Body of pancreas (tissue), 4 donors: Measurements from ENCODE around the gene SPATS2. TPM values are rescaled to one million over a fixed set of nuclear protein-coding genes. Genes with fewer than 3 reads are reported as not detected.

Experiments
- ATAC-seq: fragments of 150-250 bp; one replicate; pipeline ENCODE4 v1.9.1; 2016
- DNase-seq, 4 donors: peaks; one replicate each; pipeline ENCODE4 v3.0.0-alpha.2; 2019
- H3K27ac ChIP-seq, 4 donors: fragments of 200-600 bp; sonication (generic); 1 replicate in 3 of 4; 2 replicates in 1 of 4; pipeline versions ENCODE4 v1.5.1 to v1.6.1; 2016 to 2019; ENCODE audit warnings: mild to moderate bottlenecking in 1 of 4, mixed read lengths in 1 of 4, moderate library complexity in 1 of 4
- H3K27me3 ChIP-seq, 2 donors: fragments of 200-600 bp; sonication (generic); one replicate each; pipeline ENCODE4 v1.6.0; 2016; ENCODE audit warnings: mild to moderate bottlenecking in 1 of 2
- H3K36me3 ChIP-seq, 2 donors: fragments of 200-600 bp; sonication (generic); replicated peaks in 1 of 2; 2 replicates each; pipeline ENCODE4 v1.5.1; 2016; ENCODE audit warnings: low read depth in 2 of 2; ENCODE audit not compliant: insufficient read depth in 1 of 2
- H3K4me1 ChIP-seq: fragments of 200-600 bp; sonication (generic); one replicate; pipeline ENCODE4 v1.6.0; 2016
- H3K4me3 ChIP-seq, 2 donors: fragments of 200-600 bp; sonication (generic); 1 replicate in 1 of 2; 2 replicates in 1 of 2; pipeline ENCODE4 v1.5.1; 2016 to 2019
- H3K9me3 ChIP-seq, 3 donors: fragments of 200-600 bp; sonication (generic); 1 replicate in 2 of 3; 2 replicates in 1 of 3; pipeline ENCODE4 v1.5.1; 2016
- CTCF ChIP-seq, 7 experiments: fragments of 450-650 bp in 4 of 7; fragments of 200-600 bp in 3 of 7; sonication (generic) in 3 of 7; IDR thresholded peaks; one replicate each; pipeline ENCODE4 v1.5.1; 2016 to 2019; ENCODE audit warnings: antibody characterized with exemption in 7 of 7
- POLR2A ChIP-seq, 3 donors: fragments of 450-650 bp; IDR thresholded peaks; one replicate each; pipeline ENCODE4 v1.6.1; 2016; ENCODE audit warnings: antibody characterized with exemption in 3 of 3, mild to moderate bottlenecking in 2 of 3
- WGBS, 2 donors: methylation state at CpG; one replicate each; pipeline ENCODE4 v1.1.5; 2017; 5-methylcytosine and 5-hydroxymethylcytosine counted together
- intact Hi-C: fragments of 100-400 bp; cut with DNase I; formaldehyde crosslinking; loops from one replicate; pipeline ENCODE4 v1.15.1; 2023
- total RNA-seq, 2 donors: library from RNA; depleted of rRNA; stranded (reverse); fragments of >200 nt; gene quantifications; one replicate each; pipeline ENCODE4 v1.1.0, GENCODE V29; 2016

The SPATS2 gene
- total RNA-seq, 2 donors from 2014 or later: 10.9 to 17.5 TPM

GRCh38 chr12:49340095-49340870 lies 27.0 kb upstream of the SPATS2 start:
- no peak overlapping the region for H3K27ac ChIP-seq
- H3K4me3 ChIP-seq: no peak overlapping the region
- no peaks in the 10 kb centered on the region for H3K36me3 ChIP-seq
- ATAC-seq: no peak
- no peaks in the 10 kb centered on the region for H3K9me3 ChIP-seq
- H3K27me3 ChIP-seq: peaks cover 5 to 14% of the 10 kb centered on the region in 2 donors
- H3K4me1 ChIP-seq: peaks cover 45% of the 10 kb centered on the region
- TF ChIP-seq CTCF (IDR thresholded peaks at IDR 0.05) (no peak), POLR2A (IDR thresholded peaks at IDR 0.05) (no peak)
- intact Hi-C loops: no loop called here
- no peak for DNase-seq
- 76 to 84% methylated on average over 6 of the region's 6 CpGs for WGBS, 2 donors

GRCh38 chr12:49340971-49341776 lies 26.1 kb upstream of the SPATS2 start:
- WGBS, 2 donors: 64 to 71% methylated on average over 12 to 14 of the region's 14 CpGs
- no peaks in the 10 kb centered on the region for H3K9me3 ChIP-seq
- H3K4me1 ChIP-seq: peaks cover 53% of the 10 kb centered on the region
- no peak for TF ChIP-seq POLR2A (IDR thresholded peaks at IDR 0.05)
- TF ChIP-seq CTCF (IDR thresholded peaks at IDR 0.05): no peak
- no peaks in the 10 kb centered on the region for H3K36me3 ChIP-seq
- no peak overlapping the region for H3K27ac ChIP-seq
- H3K4me3 ChIP-seq: no peak overlapping the region
- ATAC-seq (no peak), DNase-seq (no peak)
- intact Hi-C loops: no loop called here
- peaks cover 2 to 12% of the 10 kb centered on the region in 2 donors for H3K27me3 ChIP-seq

GRCh38 chr12:49341777-49342065 lies 25.5 kb upstream of the SPATS2 start:
- 49 to 68% methylated on average over 19 to 21 of the region's 21 CpGs for WGBS, 2 donors
- Histone ChIP-seq H3K27me3 (peaks cover 0 to 12% of the 10 kb centered on the region in 2 donors), H3K36me3 (no peaks in the 10 kb centered on the region), H3K4me1 (peaks cover 53% of the 10 kb centered on the region), H3K27ac (no peak overlapping the region), H3K9me3 (no peaks in the 10 kb centered on the region), H3K4me3 (no peak overlapping the region)
- no peak for DNase-seq
- ATAC-seq: no peak
- no peak for TF ChIP-seq POLR2A (IDR thresholded peaks at IDR 0.05)
- TF ChIP-seq CTCF (IDR thresholded peaks at IDR 0.05): no peak
- intact Hi-C loops: no loop called here

DNA sequence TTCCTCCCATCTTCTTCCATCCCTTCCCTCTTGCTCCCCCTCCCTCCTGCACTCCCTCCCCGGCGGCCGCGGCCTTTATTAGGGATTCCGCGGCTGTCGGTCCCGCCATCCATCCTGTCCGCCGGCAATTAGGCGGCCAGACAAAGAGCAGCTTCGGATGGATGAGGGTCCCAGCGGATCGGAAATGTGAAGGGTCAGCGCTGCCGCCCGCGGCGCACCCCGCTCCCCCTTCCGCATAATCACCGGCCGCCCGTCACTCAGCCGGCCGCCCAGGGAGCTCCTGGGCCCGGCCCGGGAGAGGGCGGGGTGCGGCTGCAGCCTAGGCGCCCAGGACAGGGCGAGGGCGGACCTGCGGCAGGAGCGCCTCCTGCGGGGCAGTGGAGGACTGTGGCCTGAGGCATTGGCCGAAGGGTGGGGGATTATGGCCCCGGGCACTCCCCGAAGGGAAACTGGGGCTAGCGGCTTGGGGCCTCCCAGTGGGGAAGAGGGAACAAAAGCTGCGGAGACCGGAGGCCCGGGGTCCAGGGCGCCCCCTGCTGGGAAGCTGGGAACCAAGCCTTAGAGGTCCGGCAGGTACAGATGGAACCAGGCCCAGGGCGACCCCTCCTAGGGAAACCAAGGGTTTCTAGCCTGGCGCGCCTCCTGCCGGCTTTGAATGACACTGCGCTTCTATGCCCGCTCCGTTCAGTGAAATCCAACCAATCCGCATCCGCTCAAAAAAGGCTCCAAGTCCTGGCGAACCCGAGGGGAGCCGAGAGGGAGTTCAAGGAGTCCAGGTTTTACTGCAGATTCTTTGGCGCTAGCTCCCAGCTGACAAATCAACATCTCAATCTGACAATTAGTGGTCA lies 25.0 kb upstream of the SPATS2 start:
- 15 to 24% methylated on average over 34 to 58 of the region's 58 CpGs for WGBS, 2 donors
- peak; percentile 60 for ATAC-seq
- H3K4me3 ChIP-seq: no peak overlapping the region
- DNase-seq: peak; percentile 67 to 82 (median 76)
- no peak overlapping the region for H3K27ac ChIP-seq
- no peaks in the 10 kb centered on the region for H3K36me3 ChIP-seq
- TF ChIP-seq CTCF (IDR thresholded peaks at IDR 0.05) (peak; percentile 61 to 79 (median 68)), POLR2A (IDR thresholded peaks at IDR 0.05) (no peak)
- peaks cover 0 to 14% of the 10 kb centered on the region in 2 donors for H3K27me3 ChIP-seq
- peaks cover 53% of the 10 kb centered on the region for H3K4me1 ChIP-seq
- H3K9me3 ChIP-seq: no peaks in the 10 kb centered on the region
- intact Hi-C loops: no loop called here
